Stimulated activated CD4-positive, alpha-beta T cell treated with anti-CD3 and anti-CD28 coated beads, Interleukin-4, amount 100 ng/mL, for 4 hours (primary cell): Measurements from ENCODE around the gene STK32B.

ENCODE experiments used
- DNase-seq, 2 experiments: peaks; one replicate each; pipeline ENCODE4 v3.0.0-alpha.2; 2020

STK32B gene

GRCh38 chr4:5458676-5459075, 407.4 kb downstream of the STK32B start:
- no peak for DNase-seq

GRCh38 chr4:5459236-5459635, 408.0 kb downstream of the STK32B start:
- no peak for DNase-seq

GRCh38 chr4:5460106-5460801, 409.0 kb downstream of the STK32B start:
- peak in 1 of 2 experiments; percentile 3 for DNase-seq

GRCh38 chr4:5461477-5461876, 410.2 kb downstream of the STK32B start:
- DNase-seq = no peak

- DNase-seq = no peak
These were observed 411.1 kb downstream of the STK32B start for GRCh38 chr4:5462254-5462835.

GRCh38 chr4:5462896-5463295, 411.6 kb downstream of the STK32B start:
- DNase-seq = no peak

- DNase-seq = no peak
These were observed 412.1 kb downstream of the STK32B start for GRCh38 chr4:5463361-5463760.

- DNase-seq = no peak
These were observed 412.8 kb downstream of the STK32B start for GRCh38 chr4:5463936-5464650.

GRCh38 chr4:5465529-5465928, 414.2 kb downstream of the STK32B start:
- DNase-seq = no peak

- no peak for DNase-seq
These were observed 414.7 kb downstream of the STK32B start for GRCh38 chr4:5465956-5466355.

- DNase-seq = no peak
These were observed 415.8 kb downstream of the STK32B start for GRCh38 chr4:5467111-5467510.

- DNase-seq = no peak
These were observed 418.0 kb downstream of the STK32B start for GRCh38 chr4:5469151-5469775.

GRCh38 chr4:5469861-5470260, 418.6 kb downstream of the STK32B start:
- no peak for DNase-seq

- DNase-seq = no peak
These were observed 419.3 kb downstream of the STK32B start for GRCh38 chr4:5470318-5471198.

GRCh38 chr4:5471206-5471605, 419.9 kb downstream of the STK32B start:
- no peak for DNase-seq

- no peak for DNase-seq
These were observed 420.4 kb downstream of the STK32B start for GRCh38 chr4:5471691-5472090.

- no peak for DNase-seq
These were observed 420.9 kb downstream of the STK32B start for GRCh38 chr4:5472160-5472591.

GRCh38 chr4:5473125-5473524, 421.8 kb downstream of the STK32B start:
- DNase-seq = no peak

- DNase-seq = no peak
These were observed 423.5 kb downstream of the STK32B start for GRCh38 chr4:5474756-5475155.

- DNase-seq = no peak
These were observed 426.3 kb downstream of the STK32B start for GRCh38 chr4:5477613-5478012.

- no peak for DNase-seq
These were observed 426.9 kb downstream of the STK32B start for GRCh38 chr4:5478169-5478568.

- DNase-seq = no peak
These were observed 427.4 kb downstream of the STK32B start for GRCh38 chr4:5478697-5479096.
